OCI-LY3 (cell line): ENCODE results near the gene ZNF587B.

ENCODE experiments used
- EZH2phosphoT487 ChIP-seq: fragments of 200-600 bp; shearing (Covaris generic); IDR thresholded peaks from 2 replicates; pipeline ENCODE4 v1.6.1; 2018; ENCODE audit warnings: antibody characterized with exemption, mixed run types, low read depth
- TF ChIP-seq, protein P1 (sequence below): fragments of 200-600, 300-600 bp; sonication (generic); IDR thresholded peaks from 2 replicates; pipeline ENCODE4 v1.5.1; 2014; ENCODE audit warnings: antibody characterized with exemption, low read length, low read depth

DNA sequence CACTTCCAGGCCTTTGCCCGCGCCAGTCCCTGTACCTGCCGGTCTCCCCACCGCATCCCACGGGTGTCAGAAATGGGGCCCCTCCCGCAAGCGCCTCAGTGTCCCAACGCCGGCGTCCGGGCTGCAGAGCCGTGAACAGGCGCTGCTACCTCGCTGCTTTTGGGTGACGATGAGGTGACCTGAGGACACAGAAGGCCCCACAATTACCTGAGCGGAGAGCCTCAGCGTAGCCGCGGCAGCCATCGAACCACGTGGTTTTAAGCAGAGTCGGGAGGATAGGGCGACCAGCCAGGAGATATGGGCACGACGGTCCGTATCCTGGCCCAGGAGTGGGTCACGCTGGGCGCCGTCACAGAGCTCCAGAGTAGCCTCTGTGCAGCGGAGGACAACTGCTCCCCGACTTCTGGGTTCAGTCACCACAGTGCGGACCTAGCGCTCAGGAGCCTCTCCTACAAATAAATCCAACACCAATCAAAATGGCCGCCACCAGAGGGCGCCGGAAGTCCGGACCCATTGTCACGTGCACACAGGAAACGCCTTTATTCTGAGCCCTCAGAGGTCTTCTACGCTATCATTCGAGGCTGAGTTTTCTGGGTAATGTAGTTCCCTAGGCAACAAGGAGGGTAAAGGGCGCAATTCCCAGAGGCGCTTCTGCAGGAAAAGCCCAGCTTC, 58.6 kb downstream of the ZNF587B start, which contains the start of gene ZNF814:
- TF ChIP-seq, protein P1, sequence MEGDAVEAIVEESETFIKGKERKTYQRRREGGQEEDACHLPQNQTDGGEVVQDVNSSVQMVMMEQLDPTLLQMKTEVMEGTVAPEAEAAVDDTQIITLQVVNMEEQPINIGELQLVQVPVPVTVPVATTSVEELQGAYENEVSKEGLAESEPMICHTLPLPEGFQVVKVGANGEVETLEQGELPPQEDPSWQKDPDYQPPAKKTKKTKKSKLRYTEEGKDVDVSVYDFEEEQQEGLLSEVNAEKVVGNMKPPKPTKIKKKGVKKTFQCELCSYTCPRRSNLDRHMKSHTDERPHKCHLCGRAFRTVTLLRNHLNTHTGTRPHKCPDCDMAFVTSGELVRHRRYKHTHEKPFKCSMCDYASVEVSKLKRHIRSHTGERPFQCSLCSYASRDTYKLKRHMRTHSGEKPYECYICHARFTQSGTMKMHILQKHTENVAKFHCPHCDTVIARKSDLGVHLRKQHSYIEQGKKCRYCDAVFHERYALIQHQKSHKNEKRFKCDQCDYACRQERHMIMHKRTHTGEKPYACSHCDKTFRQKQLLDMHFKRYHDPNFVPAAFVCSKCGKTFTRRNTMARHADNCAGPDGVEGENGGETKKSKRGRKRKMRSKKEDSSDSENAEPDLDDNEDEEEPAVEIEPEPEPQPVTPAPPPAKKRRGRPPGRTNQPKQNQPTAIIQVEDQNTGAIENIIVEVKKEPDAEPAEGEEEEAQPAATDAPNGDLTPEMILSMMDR: peak; percentile 50
- no peak for TF ChIP-seq EZH2phosphoT487
